NCI-H226 (cell line): ENCODE results near the gene TBC1D2B.

Experiments used
- DNase-seq: peaks from one replicate; pipeline ENCODE4 v3.0.0-alpha.2; 2015

TBC1D2B gene

GRCh38 chr15:78071383-78071782, 6.1 kb downstream of the TBC1D2B start:
- no peak for DNase-seq

DNA sequence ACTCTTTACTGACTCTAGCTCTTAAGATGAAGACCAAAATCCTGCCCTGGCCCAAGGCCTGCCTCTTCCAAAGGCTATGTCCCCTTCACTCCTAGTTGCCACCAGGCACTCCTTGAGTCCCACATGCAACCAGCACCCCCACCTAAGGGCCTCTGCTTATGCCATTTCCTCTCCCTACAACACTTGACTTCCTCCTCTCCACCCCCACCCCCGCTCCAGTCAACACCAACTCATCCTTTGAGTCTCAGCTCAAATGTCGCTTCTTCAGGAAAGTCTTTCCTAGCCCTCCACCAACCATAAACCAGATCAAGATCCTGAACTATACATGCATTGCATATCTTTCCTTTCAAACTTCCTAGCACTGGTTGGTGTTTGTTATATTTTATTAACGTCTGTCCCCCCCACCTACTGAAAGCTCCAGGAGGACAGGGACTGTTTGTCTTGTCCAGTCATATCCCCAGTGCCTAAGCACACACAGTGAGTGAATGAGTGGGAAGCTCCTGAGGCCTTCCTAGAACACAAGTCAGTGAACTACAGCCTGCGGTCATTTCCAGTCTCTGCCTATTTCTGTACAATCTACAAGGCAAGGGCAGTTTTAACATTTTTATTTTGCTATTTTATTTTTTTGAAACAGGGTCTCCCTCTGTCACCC, 7.3 kb downstream of the TBC1D2B start:
- no peak for DNase-seq

DNA sequence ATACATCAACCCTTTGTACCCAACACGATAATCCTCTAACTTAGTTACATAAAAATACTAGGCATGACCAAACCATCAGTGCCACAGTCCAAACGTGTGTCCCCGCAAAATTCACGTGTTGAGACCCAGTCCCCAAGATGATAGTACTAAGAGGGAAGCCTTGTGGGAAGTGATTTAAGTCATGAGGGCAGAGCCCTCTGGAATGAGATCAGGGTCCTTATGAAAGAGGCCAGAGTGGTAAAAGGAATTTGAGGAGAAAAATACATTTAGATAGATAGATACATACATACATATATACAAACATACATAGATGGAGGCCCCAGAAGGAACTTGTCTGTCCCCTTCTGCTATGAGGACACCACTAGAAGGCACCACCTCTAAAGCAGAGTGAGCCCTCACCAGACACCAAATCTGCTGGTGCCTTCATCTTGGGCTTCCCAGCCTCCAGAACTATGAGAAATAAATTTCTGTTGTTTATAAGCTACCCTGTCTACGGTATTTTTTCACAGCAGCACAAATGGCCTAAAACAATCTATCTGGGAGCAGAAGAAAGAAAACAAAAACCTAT, 8.0 kb downstream of the TBC1D2B start:
- DNase-seq, result no peak

DNA sequence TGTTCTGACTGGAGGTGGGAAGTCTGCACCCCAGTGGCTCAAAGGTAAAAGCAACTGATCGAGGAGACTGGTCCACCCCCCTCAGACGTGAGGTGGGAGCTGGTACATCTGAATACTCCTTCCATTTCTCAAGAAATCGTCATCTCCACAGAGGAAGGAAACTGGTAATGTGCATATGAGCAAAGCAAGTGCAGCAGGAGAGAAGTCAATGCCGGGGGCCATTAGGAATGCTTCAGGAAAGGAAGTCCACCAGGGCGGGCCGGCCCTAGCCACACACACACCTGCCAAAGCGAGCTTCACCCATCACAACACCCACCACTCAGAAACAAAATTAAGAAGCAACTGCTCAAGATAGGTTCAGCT, 8.5 kb downstream of the TBC1D2B start:
- no peak for DNase-seq

DNA sequence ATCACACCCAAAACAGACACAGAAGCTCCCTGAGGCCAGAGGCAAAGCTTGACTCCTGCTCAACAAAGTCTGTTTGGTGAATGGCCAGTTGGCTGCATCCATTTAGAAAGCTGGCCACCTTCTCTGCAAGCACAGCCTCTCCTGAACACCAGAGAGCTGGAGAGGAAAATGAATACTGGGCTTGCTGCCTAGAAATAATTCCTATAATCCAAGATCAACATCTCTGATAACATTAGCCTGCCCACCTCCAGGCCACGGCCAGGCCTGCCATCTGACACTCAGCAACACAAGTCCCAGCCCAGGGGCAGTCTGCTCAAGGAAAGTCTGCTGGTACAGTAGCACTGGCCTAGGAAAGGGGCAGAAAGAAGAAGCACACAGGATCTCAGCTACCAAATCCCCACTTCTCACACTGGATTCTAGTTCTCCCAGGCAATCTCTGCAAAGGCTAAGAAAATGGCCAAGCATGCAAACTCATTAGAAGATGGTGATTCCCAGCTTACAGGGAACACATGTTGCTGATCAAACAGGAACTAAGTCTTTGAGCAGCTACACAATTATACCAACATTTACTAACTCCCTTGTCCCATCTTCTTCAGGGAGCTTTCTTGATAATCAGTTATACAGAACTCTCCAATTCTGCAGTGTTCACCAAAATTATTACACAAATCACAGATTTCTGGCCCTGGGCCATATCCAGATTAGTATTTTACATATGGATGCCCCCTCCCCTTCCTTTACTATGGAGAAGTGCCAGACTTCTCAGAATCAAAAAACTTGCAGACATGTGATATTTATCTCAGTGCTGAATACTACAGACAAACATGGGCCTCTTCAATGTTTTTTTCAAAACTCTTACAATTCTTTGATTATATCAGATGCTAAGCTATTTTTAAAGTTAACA, 9.9 kb downstream of the TBC1D2B start:
- DNase-seq, result no peak

GRCh38 chr15:78065973-78066946, 11.3 kb downstream of the TBC1D2B start:
- no peak for DNase-seq

DNA sequence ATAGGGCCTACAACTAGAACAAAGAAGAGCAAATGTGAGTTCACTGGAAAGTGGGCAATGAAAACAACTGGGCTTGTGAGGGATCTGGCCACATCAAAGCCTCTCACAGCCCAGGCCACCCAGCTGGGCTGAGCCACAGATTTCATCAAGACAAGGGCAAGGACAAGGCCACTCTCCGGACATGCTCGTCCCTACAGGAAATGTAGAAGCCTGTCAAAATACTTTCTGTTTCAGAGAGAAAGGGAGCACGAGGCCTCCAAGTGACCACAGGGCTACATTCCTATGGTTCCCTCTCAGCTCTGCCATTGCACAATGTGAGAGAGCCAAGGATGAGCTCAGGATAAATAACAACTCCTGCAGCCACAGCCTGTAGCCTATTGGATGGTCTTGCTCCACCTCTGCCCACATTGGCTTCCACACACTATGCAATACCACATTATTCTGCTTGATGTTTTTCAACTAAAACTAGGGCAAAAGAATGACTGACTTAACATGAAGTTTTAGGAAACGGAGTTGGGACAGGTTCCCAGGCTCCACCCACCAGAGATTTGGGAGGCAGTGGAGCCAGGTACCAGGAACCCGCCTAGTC, 12.1 kb downstream of the TBC1D2B start:
- peak; percentile 100 for DNase-seq

- peak; percentile 35 for DNase-seq
These were observed 13.0 kb downstream of the TBC1D2B start for GRCh38 chr15:78064544-78064943.

GRCh38 chr15:78063970-78064385, 13.5 kb downstream of the TBC1D2B start:
- no peak for DNase-seq

- no peak for DNase-seq
These were observed 14.3 kb downstream of the TBC1D2B start for GRCh38 chr15:78063217-78063616.

- DNase-seq, result peak; percentile 37
These were observed 15.5 kb downstream of the TBC1D2B start for GRCh38 chr15:78061963-78062427.

DNA sequence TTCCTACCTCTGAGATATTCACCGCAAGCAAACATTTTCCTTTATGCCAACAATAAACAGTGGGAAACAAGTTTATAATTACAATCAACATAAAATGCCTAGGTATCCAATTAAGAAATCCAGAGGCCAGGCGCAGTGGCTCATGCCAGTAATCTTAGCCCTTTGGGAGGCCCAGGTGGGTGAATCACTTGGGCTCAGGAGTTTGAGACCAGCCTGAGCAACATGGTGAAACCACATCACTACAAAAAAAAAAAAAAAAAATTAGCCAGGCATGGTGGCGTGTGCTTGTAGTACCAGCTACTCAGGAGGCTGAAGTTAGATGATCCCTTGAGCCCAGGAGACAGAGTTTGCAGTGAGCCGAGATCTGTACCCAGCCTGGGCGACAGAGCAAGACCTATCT, 17.3 kb downstream of the TBC1D2B start:
- no peak for DNase-seq

DNA sequence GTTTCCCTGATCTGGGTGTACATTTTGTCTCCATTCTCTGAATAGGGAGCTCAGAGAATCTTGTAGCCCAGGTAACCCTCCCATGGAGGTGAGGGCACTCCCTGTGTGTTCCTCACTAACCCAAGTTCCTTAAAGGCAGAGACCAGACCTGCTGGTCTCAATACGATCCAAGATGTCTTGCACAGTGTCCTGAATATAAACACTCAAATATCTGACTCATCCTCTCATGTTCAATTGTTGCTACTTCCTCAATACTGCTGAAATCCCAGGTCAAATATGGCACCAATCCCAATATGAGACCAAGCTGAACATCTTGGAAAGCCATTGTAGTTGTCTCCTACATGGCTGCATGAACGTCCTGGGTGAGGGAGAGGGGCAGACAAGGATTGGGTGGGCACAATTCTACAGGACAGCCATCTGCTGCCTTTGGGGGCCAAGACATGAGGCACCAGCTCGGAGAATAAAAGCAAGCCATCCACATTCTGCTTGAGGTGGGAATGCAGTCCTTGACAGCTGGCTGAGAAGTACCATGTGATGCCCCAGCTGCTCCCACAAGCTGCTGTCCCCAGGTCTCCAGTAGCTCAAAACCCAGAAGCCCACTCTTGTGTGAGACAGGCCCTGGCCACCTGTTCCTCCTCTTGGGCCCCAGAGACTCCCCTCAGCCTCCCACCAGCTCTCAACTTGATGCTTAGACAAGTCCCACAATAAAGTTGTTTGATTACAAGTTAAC, 18.2 kb downstream of the TBC1D2B start:
- no peak for DNase-seq

GRCh38 chr15:78058401-78058935, 19.0 kb downstream of the TBC1D2B start:
- no peak for DNase-seq

- no peak for DNase-seq
These were observed 19.7 kb downstream of the TBC1D2B start for GRCh38 chr15:78057803-78058202.

GRCh38 chr15:78056714-78057269, 20.7 kb downstream of the TBC1D2B start:
- peak; percentile 49 for DNase-seq

DNA sequence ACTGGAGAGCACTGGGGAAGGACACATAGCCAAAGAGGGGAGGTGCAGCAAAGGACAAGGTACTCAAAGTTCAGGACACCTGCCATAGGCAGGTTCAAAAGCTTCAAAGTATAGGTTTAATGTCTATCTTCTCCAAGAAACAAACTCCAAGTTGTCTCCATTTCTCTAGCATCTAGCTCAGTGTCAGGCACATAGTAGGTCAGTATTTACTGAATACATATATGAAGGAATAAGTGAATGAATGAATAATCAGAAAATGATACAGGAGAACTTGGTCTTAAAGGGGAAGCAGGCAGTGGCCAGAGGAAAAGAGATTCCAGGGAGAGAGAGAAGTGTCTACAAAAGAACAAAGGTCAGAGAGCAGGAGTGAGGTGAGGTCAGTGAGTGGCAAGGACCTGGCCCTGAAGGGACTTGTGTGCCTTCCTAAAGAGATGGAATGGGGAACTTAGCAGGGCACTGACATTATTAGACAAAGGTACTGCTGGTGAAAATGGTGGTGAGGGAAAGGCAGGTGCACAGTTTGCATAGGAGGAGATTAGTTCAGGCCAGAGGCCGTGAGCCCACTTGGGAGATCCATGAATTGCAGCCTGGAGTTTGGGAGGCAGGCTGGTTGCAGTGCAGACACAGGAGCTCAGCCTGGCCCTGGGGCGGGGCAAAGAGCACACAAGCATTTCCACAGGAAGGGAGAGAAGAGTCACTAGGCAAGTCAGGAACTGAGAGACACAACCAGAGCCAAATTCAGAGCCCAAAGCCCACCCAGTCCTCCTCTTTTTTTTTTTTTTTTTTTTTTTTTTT, 21.4 kb downstream of the TBC1D2B start:
- peak; percentile 75 for DNase-seq

DNA sequence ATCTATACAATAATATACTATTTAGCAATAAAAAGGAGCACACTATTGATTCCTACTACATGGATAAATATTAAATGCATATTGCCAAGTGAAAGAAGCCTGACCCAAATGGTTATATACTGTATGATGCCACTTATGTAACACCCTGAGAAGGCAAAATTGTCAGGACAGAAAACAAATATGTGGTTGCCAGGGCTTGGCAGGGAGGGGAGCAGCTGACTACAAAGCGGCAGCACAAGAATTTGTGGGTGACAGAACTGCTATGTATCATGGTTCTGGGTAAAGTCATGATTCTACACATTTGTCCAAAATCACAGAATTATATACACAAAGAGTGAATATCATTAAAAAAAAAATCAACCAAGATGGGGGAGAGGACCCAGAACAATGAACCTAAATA, 22.5 kb downstream of the TBC1D2B start:
- no peak for DNase-seq

- DNase-seq, result no peak
These were observed 23.0 kb downstream of the TBC1D2B start for GRCh38 chr15:78054518-78054917.

GRCh38 chr15:78052545-78052944, 25.0 kb downstream of the TBC1D2B start:
- no peak for DNase-seq
